ENCODE results near the gene NDFIP1.
"Not testable (repeated sequence)": the region's sequence is repeated elsewhere in the genome, so short reads cannot be mapped to it uniquely, and the experiment has no call there.

Gene NDFIP1

DNA sequence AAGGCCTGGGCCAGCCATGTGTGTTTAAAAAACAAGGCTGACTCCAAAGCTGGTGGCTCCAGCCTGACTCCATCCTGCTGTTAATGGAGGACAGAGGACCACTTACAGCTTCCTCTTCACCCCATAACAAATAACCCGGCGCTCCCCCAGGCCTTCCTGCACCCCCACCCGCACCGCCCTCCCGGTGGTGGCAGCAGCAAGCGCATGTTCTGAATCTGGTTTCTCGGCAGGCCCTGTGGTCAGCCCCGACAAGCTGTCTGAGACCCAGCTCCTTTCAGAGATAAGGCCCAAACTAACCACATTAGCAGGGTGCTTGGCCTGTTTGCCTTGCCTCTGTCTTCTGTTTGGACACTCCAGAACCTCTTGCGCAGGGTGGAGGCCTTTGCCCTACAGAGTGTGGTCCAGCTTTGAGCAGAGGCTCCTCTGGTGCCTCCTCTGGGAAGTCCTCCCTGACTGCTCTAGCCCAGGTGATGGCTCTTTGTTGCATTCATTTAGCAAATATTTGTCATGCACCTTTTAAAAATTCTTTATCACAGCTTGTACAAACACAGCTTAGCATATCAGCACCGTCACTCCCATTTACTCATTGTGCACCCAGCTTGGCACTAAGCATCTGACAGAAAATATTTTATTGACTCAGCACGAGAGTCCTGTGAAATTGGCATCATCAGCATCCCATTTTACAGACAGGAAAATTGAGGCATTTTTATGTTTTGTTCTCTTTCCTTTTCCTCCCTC lies 78.4 kb downstream of the NDFIP1 start:
- no peak for DNase-seq

- not testable (repeated sequence) for DNase-seq
Measured at GRCh38 chr5:142188691-142189090, 80.1 kb downstream of the NDFIP1 start.

DNA sequence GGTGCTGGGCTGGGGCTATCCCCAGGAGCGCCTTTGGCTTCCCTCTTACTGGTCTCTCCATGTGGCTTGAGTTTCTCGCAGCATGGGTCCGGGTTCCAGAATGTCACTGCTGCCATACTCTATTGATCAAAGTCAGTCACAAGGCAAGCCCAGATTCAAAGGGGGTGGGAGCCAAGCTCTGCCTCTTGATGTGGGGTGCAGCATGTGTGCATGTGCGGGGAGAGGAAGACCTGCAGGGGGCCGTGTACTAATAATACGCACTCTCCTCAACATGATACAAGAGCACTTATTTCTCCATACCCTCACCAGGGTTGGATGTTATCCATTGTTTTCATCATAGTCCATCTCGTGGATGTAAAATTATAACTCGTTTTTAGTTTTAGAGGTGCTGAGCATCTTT lies 81.2 kb downstream of the NDFIP1 start:
- DNase-seq, result no peak

DNA sequence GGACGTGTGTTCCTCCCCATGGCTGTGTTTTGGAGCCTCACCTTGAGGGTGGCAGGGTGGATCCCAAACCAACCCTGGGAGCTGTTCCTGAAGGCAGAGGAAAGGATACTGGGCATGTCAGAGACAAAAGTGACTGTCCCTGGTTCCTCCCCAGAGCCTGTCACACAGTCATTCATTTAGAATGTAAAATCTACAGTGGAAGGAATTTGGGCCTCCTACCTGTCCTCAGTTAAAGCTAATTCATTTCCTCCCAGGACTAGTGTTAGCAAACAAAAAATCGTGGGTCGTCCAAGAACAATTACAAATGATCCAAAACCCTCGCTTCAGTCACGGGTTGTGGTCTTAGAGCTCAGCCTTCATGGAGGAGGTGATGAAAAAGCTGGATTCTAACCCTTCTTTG lies 83.2 kb downstream of the NDFIP1 start:
- no peak for DNase-seq

- no peak for DNase-seq
Measured at GRCh38 chr5:142192286-142193113, 83.9 kb downstream of the NDFIP1 start.

DNA sequence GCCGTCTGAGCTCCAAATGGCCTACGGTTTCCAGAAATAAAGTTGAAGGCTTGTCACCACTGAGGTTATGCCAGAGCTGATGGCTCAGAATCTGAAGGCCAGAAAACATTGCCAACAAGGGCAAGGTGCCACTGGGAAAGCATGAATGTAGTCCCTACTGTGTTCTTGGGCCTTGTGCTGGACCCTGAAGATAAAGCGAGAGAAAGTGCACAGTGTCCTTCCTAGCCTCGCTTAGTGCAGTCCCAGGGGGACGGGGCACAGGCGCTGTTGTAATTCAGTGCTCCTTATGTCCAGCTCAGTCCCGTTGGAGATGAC lies 84.5 kb downstream of the NDFIP1 start:
- DNase-seq, result no peak

DNA sequence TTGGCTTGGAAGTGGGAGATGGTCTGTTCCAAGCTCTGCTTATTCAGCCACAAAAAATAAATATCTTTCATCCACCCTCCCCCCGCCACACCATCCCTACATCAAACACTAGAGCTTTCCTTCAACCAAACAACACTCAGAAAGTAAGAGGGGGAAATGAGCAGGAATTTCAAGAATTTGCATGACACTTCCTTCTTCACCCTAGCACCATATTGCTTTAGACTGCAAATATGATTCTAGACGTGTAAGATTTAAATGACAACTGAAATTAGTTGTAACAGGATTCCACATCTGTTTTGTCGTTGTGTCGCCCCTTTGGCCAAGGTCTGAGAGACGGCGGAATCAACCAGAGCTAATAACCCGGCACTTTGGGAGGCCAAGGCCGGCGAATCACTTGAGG lies 88.5 kb downstream of the NDFIP1 start:
- DNase-seq, result no peak

- DNase-seq, result no peak
Measured at GRCh38 chr5:142197781-142198180, 89.2 kb downstream of the NDFIP1 start.

DNA sequence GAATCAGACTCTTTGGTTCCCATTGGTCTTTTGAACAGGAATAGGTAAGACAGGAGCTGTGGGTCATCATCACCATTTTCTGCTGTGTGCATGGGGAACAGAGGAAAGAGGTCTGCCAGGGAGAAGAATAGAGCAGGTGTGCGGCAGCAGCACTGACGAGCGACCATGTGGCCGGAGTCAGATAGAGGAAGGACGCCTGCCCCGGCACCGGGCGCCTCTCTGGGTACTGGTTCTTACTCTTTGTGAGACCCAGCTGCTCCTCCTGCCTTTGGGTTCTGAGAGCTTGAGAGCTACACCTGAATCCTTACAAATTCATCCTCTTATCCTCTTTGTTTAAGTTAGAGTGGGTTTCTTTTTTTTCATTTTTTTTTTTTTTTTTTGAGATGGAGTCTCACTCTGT lies 90.8 kb downstream of the NDFIP1 start:
- no peak for DNase-seq

- no peak for DNase-seq
Measured at GRCh38 chr5:142200387-142200786, 91.8 kb downstream of the NDFIP1 start.

DNA sequence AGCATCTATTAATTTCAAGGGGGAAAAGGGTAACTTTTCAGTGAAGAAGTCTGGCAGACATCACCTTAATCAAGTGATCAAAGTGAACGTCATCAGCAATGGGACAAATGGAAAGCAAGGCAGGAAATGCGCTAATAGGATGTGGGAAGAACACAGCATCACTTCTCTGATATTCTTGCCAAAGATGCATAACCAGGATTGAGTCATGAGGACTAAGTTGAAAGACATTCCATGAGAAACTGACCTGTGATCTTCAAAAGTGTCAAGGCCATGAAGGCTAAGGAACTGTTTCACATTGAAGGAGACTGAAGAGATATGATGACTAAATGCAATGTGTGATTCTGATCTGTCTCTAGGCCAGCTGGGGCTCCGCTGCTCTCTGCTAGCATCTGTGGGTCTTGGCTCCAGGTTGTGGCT lies 92.9 kb downstream of the NDFIP1 start:
- no peak for DNase-seq

DNA sequence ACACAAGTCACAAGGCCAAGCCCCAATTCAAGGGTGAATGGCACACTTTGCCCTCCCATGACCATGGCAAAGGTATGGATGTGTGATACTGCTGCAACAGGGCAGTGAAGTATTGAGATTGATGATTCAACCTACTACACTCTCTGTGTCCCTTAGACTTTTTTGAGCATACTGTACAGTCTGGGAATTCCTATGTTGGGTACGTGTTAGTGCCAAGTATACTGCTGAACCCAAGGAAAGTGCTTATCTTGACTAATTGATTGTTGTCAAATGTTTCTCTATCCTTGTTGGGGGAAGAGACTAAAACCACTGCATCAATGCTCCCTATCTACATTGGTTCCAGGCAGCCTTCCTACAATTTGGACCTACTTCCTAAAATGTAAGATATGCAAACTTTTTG lies 93.7 kb downstream of the NDFIP1 start:
- DNase-seq, result no peak

Data from right kidney (tissue), 1 donor.